Upper lobe of left lung (tissue), 4 donors: ENCODE results near the gene SRSF2.

Source experiments
- CTCF ChIP-seq, 6 experiments: fragments of 450-650 bp in 4 of 6; fragments of 200-600 bp in 2 of 6; sonication (generic) in 2 of 6; IDR thresholded peaks; one replicate each; pipeline ENCODE4 v1.5.1; 2016 to 2019; ENCODE audit warnings: antibody characterized with exemption in 6 of 6
- EP300 ChIP-seq, 4 donors: sonication (generic); formaldehyde crosslinking; IDR thresholded peaks; one replicate each; pipeline ENCODE4 v1.5.1; 2017; ENCODE audit warnings: antibody characterized with exemption in 4 of 4, control low read depth in 2 of 4

- TF ChIP-seq CTCF (IDR thresholded peaks at IDR 0.05) (no peak), EP300 (IDR thresholded peaks at IDR 0.05) (no peak)
These were observed 44.2 kb upstream of the SRSF2 start for GRCh38 chr17:76781056-76781982.
